ENCODE measurements around the gene HAT1.
"Not testable (repeated sequence)": the region's sequence is repeated elsewhere in the genome, so short reads cannot be mapped to it uniquely, and the experiment has no call there.

HAT1 gene

GRCh38 chr2:171968509-171968908 lies 46.2 kb downstream of the HAT1 start:
- in situ Hi-C loops (cut with MboI; ENCODE audit: low sequenced_read_pairs) = no loop called here

GRCh38 chr2:171972329-171972982 lies 50.2 kb downstream of the HAT1 start:
- in situ Hi-C loops (cut with MboI; ENCODE audit: low sequenced_read_pairs) = no loop called here

GRCh38 chr2:171979103-171979502 lies 56.8 kb downstream of the HAT1 start:
- in situ Hi-C loops (cut with MboI; ENCODE audit: low sequenced_read_pairs) = no loop called here

GRCh38 chr2:171983924-171984323 lies 61.7 kb downstream of the HAT1 start:
- in situ Hi-C loops (cut with MboI; ENCODE audit: low sequenced_read_pairs) = not testable (repeated sequence)

DNA sequence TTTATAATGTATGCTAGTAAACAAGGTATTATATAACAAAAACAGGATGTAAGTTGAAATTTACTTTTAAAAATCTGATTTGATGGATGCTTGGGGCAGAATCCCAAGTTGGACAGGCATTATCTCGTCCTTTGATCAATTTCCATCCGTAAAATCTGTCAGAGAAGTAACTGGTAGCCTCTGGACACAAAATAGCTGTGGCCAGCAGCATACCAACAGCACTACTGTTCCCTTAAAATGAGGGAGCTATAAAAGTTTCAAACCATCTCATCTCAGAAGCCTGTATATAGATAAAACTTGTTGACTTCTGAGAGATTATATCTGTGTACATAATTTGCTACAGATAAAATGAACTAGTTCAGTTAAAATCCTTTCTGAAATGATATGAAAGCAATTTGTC lies 62.8 kb downstream of the HAT1 start:
- in situ Hi-C loops (cut with MboI; ENCODE audit: low sequenced_read_pairs) = no loop called here

DNA sequence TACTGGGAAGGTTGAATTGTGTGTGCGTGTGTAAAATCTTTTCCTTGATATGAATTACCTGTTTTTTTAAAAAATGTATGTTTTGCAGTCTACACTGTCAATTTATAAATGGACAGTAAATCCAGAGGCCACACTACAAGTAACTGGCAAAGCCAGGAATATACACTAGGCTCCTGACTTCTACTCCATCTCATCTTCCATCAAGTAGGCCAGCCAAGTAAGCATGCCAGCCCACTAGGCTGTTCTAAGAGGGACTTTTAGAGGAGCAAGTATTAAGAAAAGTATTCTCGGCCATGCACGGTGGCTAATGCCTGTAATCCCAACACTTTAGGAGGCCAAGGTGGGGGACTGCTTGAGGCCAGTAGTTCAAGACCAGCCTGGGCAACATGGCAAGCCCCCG lies 64.5 kb downstream of the HAT1 start:
- in situ Hi-C loops (cut with MboI; ENCODE audit: low sequenced_read_pairs) = no loop called here

DNA sequence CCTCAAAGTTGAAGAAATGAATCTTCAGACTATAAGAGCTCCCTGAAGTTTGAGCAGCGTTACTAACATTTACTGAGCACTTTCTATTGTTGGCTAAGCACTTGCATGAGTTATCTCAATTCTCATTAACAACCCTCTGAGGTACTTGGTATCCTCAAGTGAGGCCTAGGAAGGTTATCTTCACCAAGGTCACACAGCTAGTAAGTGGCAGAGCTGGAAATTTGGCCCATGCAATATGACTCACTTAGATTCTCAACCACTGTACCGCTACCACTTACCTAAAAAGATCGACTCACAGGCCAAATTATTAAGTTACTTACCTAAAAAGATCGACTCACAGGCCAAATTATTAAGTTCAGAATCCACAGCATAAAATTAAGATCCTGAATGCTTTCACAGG lies 68.8 kb downstream of the HAT1 start:
- in situ Hi-C loops (cut with MboI; ENCODE audit: low sequenced_read_pairs) = no loop called here

DNA sequence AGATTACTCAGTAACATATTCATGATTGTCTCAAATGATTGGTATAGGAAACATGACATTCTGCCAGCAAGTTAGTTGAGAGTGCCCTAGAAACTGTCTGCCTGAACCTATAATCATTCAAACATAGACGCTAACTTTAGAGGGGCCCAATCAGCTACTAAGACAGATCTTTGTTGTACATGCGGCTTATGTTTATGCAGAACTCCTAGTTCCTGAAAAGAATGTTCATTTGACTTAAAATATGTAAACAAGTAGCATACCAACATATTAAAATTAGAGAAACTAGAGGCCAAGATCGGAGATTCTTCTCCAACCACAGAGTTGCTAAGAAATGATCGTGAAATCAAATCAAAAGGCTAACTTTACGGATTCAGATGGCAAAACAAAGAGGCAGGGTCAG lies 73.3 kb downstream of the HAT1 start:
- in situ Hi-C loops (cut with MboI; ENCODE audit: low sequenced_read_pairs) = no loop called here

DNA sequence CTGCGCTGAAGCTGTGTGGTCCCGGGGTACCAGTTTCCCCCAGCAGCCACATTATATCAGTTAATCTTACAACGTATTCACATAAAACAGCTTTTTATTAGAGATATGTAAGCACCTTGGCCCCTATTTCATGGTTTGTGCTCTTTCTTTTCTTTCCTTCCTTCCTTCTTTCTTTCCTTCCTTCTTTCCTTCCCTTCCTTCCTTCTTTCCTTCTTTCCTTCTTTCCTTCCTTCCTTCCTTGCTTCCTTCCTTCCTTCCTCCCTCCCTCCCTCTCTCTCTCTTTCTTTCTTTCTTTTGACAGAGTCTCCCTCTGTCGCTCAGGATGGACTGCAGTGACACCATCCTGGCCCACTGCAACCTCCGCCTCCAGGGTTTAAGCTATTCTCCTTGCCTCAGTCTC lies 73.8 kb downstream of the HAT1 start:
- in situ Hi-C loops (cut with MboI; ENCODE audit: low sequenced_read_pairs) = no loop called here

DNA sequence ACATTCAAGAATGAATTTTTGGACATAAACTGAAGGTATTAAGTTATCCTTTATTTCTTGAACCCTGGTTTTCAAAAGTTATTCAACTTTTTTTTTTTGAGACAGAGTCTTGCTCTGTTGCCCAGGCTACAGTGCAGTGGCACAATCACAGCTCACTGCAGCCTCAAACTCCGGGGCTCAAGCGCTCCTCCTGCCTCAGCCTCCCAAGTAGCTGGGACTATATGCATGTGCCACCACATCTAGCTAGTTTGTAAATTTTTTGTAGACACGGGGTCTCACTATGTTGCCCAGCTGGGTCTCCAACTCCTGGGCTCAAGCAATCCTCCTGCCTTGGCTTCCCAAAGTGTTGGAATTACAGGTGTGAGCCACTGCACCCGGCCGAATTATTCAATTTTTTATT lies 74.8 kb downstream of the HAT1 start:
- in situ Hi-C loops (cut with MboI; ENCODE audit: low sequenced_read_pairs) = not testable (repeated sequence)

DNA sequence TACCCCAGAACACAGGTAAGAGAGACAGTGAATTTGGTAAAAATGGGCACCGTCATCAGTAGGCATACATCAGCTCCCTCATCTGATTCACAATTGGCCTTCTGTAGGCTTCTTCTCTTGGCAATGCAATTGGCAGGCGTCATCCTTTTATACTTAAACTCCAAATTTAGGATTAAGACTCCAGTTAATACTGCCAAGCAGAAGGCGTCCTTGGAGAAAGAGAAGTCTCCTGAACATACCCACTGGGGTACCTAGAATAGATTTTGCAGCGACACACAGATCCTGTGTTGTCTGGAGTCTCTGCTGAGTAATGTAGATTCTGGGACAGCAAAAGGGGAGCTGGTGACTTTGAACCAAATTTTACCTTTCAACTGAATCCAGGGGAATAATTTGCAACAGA lies 76.9 kb downstream of the HAT1 start:
- in situ Hi-C loops (cut with MboI; ENCODE audit: low sequenced_read_pairs) = no loop called here

- in situ Hi-C loops (cut with MboI; ENCODE audit: low sequenced_read_pairs) = no loop called here
Measured at GRCh38 chr2:171999604-172000469, 77.6 kb downstream of the HAT1 start, which contains the start of gene METAP1D. Gene METAP1D, plus strand, starts transcription at chr2:171999953. Its CDS starts 17 bp downstream, at chr2:171999970.

- in situ Hi-C loops (cut with MboI; ENCODE audit: low sequenced_read_pairs) = no loop called here
Measured at GRCh38 chr2:172000696-172001361, 78.6 kb downstream of the HAT1 start.

DNA sequence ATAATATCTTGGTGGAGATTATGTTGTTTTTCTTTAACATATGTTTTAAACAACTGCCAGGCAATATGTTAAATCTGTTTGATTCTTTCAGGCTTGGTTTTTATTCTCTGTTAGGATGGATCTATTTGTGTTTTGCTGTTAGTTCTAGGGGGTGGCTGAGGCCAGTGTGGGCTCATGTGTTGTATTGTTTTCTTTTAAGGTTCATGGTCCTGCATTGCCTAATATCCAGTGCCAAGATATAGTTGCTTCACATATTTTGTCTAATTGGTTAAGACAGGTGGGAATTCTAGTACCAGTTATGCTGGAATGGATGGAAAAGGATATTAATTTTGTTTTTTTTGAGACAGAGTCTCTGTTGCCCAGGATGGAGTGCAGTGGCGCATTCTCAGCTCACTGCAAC lies 85.1 kb downstream of the HAT1 start:
- in situ Hi-C loops (cut with MboI; ENCODE audit: low sequenced_read_pairs) = no loop called here

- in situ Hi-C loops (cut with MboI; ENCODE audit: low sequenced_read_pairs) = no loop called here
Measured at GRCh38 chr2:172009823-172010222, 87.6 kb downstream of the HAT1 start.

GRCh38 chr2:172011812-172012575 lies 89.7 kb downstream of the HAT1 start:
- in situ Hi-C loops (cut with MboI; ENCODE audit: low sequenced_read_pairs) = no loop called here

DNA sequence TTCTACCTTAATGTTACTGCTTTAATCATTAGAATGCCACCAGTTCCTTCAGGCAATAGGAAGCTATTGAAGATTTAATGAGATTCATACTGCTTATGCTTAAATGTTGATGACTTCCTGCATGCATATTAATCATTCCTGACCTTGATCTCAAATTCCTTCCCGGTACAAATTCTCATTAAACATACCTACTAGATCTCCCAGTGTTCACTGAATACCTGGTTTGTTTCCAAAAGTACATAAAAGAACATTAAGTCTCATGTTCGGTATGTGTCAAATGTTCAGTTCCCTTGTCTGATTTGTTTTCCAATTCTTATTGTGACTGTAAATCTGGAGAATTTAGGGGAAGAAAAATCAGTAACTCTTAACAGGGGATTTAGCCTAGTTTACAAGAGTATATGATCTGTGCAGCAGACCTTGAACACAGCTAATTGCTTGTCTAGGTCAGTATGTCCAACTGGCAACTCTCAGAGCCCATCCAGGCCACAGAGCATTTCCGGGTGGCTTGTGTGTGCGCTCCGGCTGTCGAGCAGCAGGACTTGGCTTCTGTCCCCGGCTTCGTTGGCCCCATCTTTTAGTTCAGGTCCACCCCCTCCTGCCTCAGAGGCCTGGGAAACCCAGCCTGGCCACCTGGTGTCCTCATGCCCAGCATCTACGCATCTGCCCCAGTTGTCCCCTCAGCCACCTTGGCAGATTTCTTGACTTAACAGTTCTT lies 90.6 kb downstream of the HAT1 start:
- in situ Hi-C loops (cut with MboI; ENCODE audit: low sequenced_read_pairs) = no loop called here

DNA sequence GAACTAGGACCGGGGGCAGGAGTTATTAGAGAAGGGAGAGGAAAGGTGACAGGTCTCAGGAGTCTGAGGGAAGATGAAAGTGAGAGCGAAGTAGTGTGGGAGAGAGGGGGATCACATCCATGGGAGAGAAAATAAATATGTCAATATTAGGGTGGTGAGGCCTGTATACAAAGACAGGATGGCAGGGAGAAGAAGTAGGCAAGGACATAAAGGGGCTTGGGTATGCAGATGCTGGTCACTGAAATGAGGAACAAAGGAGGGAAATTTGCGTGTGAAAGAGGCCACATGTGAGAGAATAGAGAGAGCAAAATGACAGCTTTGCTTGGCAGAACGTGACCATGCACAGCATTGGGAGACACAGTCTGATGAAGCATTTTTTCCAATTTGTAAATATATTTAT lies 91.1 kb downstream of the HAT1 start:
- in situ Hi-C loops (cut with MboI; ENCODE audit: low sequenced_read_pairs) = no loop called here

DNA sequence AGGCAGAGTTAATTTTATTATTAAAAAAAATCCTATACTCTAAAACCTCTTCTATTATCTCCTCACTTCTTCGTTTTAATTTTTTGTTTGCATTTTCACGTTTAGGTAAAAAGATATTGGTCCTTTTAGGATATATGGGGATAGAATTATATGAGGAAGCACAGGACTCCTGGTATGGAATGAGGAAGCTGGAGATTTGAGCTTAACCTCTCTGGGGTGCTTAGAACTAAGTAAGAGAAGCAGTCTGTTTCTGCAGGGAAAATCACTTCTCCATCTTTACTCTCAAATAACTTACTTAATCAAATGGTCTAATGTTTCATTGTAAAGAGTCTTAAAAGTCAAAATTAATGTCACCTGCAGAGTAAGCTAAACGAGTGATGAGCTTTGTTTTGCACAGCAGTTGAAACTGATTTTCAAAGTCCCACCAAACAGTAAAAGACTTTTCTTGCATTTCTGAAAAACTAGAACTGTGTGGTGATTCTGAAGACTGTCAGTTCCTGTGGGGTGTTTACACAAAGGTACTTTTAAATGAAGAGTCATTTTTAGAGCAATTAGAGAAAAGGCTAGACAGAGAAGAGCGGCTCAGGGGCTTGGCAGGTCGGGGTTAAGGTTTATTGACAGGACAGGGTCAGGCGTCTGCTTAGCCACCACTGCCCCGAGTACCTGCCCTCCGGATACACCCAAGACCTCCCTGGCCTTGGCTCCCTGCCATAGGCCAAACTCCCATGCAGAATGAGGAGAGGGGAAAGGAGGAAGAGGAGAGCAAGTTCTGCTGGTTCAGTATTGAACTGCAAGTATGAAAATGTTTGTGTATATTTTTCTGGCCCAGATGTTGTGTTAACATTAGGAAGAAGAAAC lies 99.0 kb downstream of the HAT1 start:
- in situ Hi-C loops (cut with MboI; ENCODE audit: low sequenced_read_pairs) = no loop called here

Data from HL-60/S4 treated with phorbol 12-myristate 13-acetate at 8.2 ng/mL for 4 days and 3 days (cell line).